ENCODE results near the gene HS3ST4. TPM values are rescaled to one million over a fixed set of nuclear protein-coding genes. Genes with fewer than 3 reads are reported as not detected.
"Not testable (repeated sequence)": the region's sequence is repeated elsewhere in the genome, so short reads cannot be mapped to it uniquely, and the experiment has no call there.

Gene HS3ST4
- total and polyA plus RNA-seq, 5 experiments from 2014 or later = not detected

DNA sequence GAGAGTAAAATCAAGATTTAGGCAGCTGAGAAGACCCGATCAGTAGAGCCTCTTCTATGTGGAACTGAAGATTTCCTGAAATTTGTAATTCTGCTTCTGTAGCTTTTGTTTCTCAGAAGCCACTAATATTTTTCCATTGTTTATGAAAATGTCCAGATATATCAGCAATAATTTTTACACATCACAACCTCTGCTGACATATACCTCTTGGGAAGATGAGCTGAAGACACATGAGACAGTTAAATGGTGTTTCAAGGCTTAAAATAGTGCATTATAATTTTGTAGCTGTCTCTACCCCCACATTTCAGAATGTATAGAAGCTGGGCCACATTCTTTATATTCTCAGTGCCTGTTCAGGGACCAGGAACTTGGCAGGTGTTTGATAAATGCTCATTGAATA is 320.6 kb downstream of the HS3ST4 start:
- ATAC-seq = no peak
- Mint-ChIP-seq H3K36me3 (peaks cover 0 to 12% (median 2%) of the 10 kb centered on the region in 3 donors), H3K27me3 (peaks cover 0 to 29% (median 8%) of the 10 kb centered on the region in 5 donors), H3K4me1 (peaks cover 0 to 1% (median 0%) of the 10 kb centered on the region in 4 donors), H3K9me3 (peaks cover 11 to 29% (median 22%) of the 10 kb centered on the region in 9 donors), H3K27ac (no peak overlapping the region), H3K4me3 (no peak overlapping the region)
- no peak for DNase-seq
- POLR2A ChIA-PET = no interaction called here

DNA sequence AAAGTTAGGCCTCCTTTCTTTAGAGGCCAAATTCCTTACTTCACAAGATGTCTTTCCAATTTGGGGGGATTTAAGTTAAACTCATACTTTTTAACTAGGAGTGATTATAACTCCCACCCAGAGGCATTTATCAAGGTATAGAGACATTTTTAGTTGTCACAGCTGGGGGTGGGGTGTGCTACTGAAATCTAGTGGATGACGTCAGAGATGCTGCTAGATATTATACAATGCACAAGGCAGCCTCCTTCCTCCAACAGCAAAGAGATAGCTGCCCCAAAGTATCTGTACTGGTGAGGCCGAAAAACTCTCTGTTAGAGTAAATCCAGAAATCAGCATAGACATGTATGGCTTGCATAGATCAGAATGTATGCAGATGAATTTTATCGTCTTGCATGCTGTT is 324.0 kb downstream of the HS3ST4 start:
- POLR2A ChIA-PET = no interaction called here
- DNase-seq = no peak
- Mint-ChIP-seq H3K4me1 (peaks cover 0 to 1% (median 0%) of the 10 kb centered on the region in 4 donors), H3K9me3 (peaks cover 16 to 38% (median 24%) of the 10 kb centered on the region in 9 donors), H3K27me3 (peaks cover 2 to 26% (median 14%) of the 10 kb centered on the region in 5 donors), H3K36me3 (peaks cover 0 to 15% (median 2%) of the 10 kb centered on the region in 3 donors), H3K27ac (no peak overlapping the region), H3K4me3 (no peak overlapping the region)
- ATAC-seq = no peak

DNA sequence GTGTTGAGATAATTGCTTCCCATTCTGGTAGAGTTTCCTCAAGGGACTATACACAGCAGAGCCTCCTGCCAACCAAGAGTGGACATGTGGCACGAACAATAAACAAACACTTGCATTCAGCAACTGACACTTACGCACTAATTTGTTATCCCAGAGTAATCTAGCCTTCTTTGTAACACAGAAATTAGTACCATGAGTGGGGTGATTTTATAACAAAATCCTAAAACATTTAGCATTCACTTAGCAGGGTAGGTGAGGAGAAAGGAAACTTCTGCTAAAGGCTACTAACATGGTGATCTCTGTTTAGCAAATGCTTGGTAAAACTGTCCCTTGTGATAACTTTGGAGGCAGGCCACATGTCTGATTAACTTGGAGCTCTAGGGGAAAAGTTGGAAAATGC is 325.2 kb downstream of the HS3ST4 start:
- Mint-ChIP-seq H3K4me1 (no peaks in the 10 kb centered on the region), H3K27ac (no peak overlapping the region), H3K36me3 (peaks cover 0 to 15% (median 2%) of the 10 kb centered on the region in 3 donors), H3K9me3 (peaks cover 16 to 38% (median 24%) of the 10 kb centered on the region in 9 donors), H3K27me3 (peaks cover 2 to 20% (median 14%) of the 10 kb centered on the region in 5 donors), H3K4me3 (no peak overlapping the region)
- no peak for DNase-seq
- POLR2A ChIA-PET = no interaction called here
- no peak for ATAC-seq

DNA sequence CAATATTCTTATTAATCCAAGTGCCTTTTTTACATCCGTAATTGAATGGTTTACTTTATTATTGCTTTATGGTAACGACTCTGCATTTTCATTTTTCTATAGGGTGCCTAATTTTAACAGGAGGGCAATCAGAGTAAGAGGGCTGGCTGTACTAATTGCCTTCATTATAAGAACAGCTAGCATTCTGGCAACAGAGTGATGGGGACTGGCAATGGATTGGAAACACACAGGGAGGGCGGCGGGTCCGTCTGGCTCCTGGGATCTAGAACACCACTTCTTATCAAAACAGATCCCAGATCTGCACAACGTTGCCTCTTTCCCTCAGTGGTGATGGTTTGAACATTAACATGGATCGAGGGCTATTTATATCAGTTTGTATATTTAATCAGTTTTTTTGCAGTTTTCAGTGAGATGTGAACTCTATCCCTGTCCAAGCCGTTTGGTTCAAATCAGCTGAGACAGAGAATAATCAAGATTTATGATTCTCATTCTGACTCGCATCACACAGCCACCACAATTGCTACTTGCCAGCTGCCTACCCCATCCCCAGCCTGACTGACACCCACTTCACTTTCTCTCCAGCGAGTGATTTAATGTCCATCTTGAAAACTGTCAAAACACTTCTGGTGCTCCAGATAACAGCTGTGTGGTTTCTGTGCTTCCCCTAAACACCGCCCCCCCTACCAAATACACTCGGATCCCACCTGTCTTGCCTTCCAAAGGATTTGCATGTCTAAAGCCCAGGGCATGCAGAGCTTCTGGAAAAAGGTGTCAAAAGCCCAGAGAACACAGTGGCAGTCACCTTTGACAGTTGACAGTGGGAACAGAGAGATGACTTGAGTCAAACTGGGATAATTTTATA is 327.9 kb downstream of the HS3ST4 start:
- ATAC-seq (no peak), DNase-seq (no peak)
- peaks cover 2 to 22% (median 16%) of the 10 kb centered on the region in 5 donors for H3K27me3 Mint-ChIP-seq
- peaks cover 0 to 14% (median 2%) of the 10 kb centered on the region in 3 donors for H3K36me3 Mint-ChIP-seq
- H3K9me3 Mint-ChIP-seq = peaks cover 12 to 33% (median 21%) of the 10 kb centered on the region in 9 donors
- H3K27ac Mint-ChIP-seq = no peak overlapping the region
- no peak overlapping the region for H3K4me3 Mint-ChIP-seq
- POLR2A ChIA-PET = no interaction called here
- H3K4me1 Mint-ChIP-seq = no peaks in the 10 kb centered on the region

DNA sequence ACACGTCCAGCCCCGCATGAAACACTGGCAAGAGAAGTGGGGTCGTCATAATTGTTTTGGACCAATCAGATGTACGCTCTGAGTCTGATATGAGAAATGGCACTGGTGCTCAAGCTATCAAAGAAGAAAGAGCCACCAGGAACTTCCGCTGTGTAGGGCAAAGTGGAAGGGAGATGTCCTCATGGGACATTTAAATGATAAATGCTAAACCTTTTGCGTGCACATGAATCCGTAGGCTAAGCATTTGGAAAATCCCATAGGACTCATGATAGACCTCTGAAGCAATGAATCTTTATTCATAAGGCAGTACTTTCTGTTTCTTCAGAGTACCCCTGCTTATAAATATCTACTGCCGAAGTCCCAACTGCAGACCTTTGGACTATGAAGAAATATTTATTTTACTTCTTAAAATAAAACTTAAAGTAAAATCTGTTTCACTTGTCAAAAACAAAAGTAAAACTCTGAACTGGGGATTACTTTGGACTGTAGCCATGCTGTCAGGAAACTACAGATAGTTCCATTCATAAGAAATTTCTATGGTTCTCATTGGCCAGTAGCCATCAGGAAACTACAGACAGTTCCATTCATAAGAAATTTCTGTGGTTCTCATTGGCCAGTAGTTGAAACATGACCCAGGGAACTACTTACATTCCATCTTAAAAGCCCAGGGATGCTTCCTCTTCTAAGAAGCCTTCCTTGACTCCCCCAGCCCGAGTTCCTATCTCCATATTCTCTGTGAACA is 335.1 kb downstream of the HS3ST4 start:
- DNase-seq (no peak), ATAC-seq (no peak)
- POLR2A ChIA-PET = no interaction called here
- H3K4me3 Mint-ChIP-seq = no peak overlapping the region
- no peak overlapping the region for H3K27ac Mint-ChIP-seq
- peaks cover 0 to 5% (median 0%) of the 10 kb centered on the region in 9 donors for H3K9me3 Mint-ChIP-seq
- H3K36me3 Mint-ChIP-seq = no peaks in the 10 kb centered on the region
- H3K27me3 Mint-ChIP-seq = peaks cover 0 to 19% (median 4%) of the 10 kb centered on the region in 5 donors
- no peaks in the 10 kb centered on the region for H3K4me1 Mint-ChIP-seq

DNA sequence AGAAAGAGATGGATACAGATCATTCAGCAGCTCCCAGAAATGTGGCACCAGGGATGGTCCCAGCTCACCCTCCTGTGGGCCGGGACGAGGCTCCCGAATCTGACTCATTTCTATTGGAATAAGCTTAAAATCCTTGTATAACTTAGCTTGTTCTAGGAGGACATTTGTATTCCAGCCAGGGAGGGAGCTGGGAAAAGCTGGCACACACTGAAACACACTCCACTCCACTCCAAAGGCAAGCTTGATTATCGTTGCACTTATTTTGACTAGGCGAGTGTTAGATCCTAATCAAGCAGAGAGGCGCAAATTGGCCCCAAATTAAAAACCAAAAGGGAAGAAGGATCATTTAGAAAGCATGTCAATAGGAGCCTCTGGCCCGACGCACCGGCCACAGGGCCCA is 339.5 kb downstream of the HS3ST4 start:
- no peaks in the 10 kb centered on the region for H3K4me1 Mint-ChIP-seq
- H3K9me3 Mint-ChIP-seq = peaks cover 0 to 5% (median 0%) of the 10 kb centered on the region in 9 donors
- no peak for ATAC-seq
- no peak for DNase-seq
- peaks cover 0 to 21% (median 2%) of the 10 kb centered on the region in 5 donors for H3K27me3 Mint-ChIP-seq
- no peak overlapping the region for H3K4me3 Mint-ChIP-seq
- no peaks in the 10 kb centered on the region for H3K36me3 Mint-ChIP-seq
- H3K27ac Mint-ChIP-seq = peak overlapping the region in 1 of 10 donors; percentile 71
- POLR2A ChIA-PET = no interaction called here

DNA sequence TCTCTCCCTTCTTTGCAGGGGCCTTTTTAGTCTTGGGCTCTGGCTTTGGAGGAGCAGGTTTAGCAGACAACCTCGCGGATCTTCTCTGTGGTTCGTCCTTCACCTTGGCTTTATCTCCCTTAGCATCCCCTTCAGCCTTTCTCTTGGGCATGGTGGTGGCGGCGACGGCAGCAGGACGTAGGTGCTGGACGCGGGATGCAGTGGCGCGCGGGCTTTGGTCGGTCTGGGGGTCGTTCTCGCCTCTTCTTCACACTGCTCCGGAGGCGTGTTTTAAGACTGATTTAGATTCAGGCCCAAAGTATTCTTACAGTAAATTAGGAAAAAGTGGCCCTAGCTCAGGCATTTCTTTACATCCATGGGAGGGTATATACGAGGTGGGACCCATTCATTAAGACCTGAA is 340.9 kb downstream of the HS3ST4 start:
- DNase-seq, POLR2A ChIA-PET, H3K4me1 Mint-ChIP-seq, ATAC-seq, H3K27ac Mint-ChIP-seq, H3K9me3 Mint-ChIP-seq, H3K36me3 Mint-ChIP-seq, H3K4me3 Mint-ChIP-seq: not testable (repeated sequence)
- peaks cover 0 to 16% (median 2%) of the 10 kb centered on the region in 5 donors for H3K27me3 Mint-ChIP-seq

DNA sequence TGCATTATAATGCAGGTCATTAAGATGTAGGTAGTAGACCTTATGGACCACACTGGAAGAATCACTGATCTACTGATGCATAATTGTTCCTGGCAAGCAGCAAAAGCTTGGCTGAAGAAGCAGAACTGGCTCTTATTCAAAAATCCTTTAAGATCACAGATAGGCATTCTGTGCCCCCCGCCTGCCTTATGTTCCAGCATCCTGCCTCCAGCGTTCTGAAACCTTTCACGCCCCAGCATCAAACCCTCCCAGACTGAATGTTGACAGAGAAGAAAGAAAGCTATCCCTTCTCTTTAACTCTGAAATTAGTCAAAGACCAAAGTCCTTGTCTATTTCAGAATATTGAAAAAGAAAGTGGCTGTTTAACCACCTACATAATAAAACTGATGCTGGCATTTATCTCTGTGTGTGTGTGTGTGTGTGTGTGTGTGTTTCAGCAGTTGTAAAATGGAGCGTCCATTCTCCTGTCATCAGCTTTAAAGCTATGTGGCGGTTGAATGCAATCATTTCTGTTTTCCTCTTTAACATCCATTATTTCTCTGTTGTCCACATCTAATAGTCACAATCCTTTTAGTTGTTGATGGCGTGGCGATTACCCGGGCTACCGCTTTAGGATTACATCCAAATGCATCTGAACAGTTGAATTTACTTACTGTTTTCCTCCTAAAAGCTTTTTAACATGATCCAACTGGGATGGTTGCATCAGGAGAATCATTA is 350.4 kb downstream of the HS3ST4 start:
- POLR2A ChIA-PET = no interaction called here
- ATAC-seq (no peak), DNase-seq (no peak)
- Mint-ChIP-seq H3K36me3 (no peaks in the 10 kb centered on the region), H3K27ac (no peak overlapping the region), H3K4me3 (no peak overlapping the region), H3K9me3 (no peaks in the 10 kb centered on the region), H3K4me1 (no peaks in the 10 kb centered on the region), H3K27me3 (peaks cover 0 to 16% (median 6%) of the 10 kb centered on the region in 5 donors)

DNA sequence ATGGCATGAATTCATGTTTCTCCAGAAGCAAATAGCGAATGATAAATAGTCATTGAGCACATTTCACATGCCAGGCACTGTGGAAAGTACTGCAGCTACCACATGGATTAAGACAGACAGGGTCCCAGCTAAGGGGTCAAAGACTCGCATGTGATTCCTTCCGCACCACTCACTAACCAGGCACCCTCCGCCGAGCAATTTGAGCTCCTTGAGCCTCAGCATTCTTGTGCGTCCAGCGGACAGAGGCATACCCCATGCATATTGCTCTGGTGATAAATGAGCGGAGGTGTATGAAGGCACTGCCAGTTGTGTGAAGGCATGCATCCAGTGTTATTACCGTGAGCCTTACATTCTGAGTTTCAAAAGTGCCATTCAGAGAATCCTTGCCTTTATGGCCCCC is 358.7 kb downstream of the HS3ST4 start:
- Mint-ChIP-seq H3K36me3 (no peaks in the 10 kb centered on the region), H3K9me3 (peaks cover 0 to 9% (median 3%) of the 10 kb centered on the region in 9 donors), H3K27me3 (peaks cover 2 to 40% (median 12%) of the 10 kb centered on the region in 5 donors), H3K27ac (no peak overlapping the region), H3K4me1 (no peaks in the 10 kb centered on the region), H3K4me3 (no peak overlapping the region)
- no peak for DNase-seq
- POLR2A ChIA-PET = no interaction called here
- no peak for ATAC-seq

DNA sequence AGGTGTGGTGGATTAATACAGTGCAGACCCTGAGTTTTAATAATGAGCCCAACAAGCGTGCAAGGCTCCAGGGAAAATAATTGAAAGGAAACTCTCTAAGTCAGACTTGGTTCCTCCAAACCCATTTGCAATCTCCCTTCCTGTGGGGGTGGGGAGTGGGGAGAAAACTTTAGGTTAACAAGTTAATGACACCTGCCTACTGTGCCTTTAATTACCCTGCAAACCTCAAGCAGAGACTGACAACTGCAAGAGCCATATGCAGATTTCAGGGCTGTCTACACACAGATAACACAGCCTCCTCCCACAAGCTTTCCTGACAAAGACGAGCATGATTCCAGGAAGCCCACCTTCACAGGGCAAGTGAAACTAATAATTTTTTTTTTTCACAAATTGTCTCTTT is 359.3 kb downstream of the HS3ST4 start:
- Mint-ChIP-seq H3K4me3 (no peak overlapping the region), H3K27ac (no peak overlapping the region), H3K36me3 (no peaks in the 10 kb centered on the region), H3K9me3 (peaks cover 0 to 9% (median 3%) of the 10 kb centered on the region in 9 donors), H3K27me3 (peaks cover 2 to 46% (median 14%) of the 10 kb centered on the region in 5 donors), H3K4me1 (no peaks in the 10 kb centered on the region)
- POLR2A ChIA-PET = no interaction called here
- ATAC-seq (no peak), DNase-seq (no peak)

DNA sequence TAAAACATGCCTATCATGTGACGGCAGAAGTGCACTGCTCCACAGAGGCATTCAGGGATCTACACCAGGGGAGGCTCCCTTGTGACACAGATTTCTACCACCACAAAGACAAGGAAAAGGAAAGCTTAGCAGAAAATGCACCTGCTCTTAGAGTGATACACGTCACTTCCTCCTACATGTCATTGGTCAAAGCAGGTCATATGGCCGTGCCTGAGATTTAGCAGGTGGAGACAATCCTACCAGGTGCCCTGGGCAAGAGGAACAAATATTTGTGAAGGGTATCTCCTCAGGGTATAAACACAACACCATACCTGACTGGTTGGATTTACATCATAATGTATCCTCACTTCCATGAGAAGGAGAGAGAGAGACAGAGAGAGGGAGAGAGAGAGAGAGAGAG is 362.1 kb downstream of the HS3ST4 start:
- no peak overlapping the region for H3K4me3 Mint-ChIP-seq
- DNase-seq (no peak), ATAC-seq (no peak)
- H3K4me1 Mint-ChIP-seq = no peaks in the 10 kb centered on the region
- no peaks in the 10 kb centered on the region for H3K36me3 Mint-ChIP-seq
- H3K27me3 Mint-ChIP-seq = peaks cover 3 to 47% (median 15%) of the 10 kb centered on the region in 5 donors
- POLR2A ChIA-PET = interaction anchor here (0.7 kb wide), 1 partner anchor 409 kb away, joined by 4 read pairs; no protein-coding TSS in a partner anchor
- H3K9me3 Mint-ChIP-seq = peaks cover 0 to 9% (median 3%) of the 10 kb centered on the region in 9 donors
- no peak overlapping the region for H3K27ac Mint-ChIP-seq

DNA sequence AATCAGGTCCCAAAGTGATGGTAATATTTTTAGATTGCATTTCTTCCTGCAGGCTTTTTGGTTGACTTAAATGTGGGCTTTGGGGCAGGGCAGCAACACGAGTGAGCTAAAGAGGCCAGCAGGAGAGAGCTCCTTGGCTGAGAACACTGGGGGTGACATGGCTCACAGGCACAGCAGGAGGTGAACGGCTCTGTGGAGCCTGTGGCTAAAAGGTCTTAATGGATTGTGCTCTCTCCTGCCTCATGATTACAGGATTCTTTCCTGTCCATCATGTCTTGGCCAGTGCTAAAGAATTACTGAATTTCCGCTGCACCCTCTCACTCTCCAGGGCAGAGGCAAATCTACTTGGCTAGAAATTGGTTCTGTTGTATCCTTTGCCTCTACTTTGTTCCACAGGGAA is 366.6 kb downstream of the HS3ST4 start:
- no peak overlapping the region for H3K27ac Mint-ChIP-seq
- H3K27me3 Mint-ChIP-seq = peaks cover 1 to 30% (median 9%) of the 10 kb centered on the region in 5 donors
- no peak for ATAC-seq
- H3K36me3 Mint-ChIP-seq = no peaks in the 10 kb centered on the region
- no peak overlapping the region for H3K4me3 Mint-ChIP-seq
- no peak for DNase-seq
- no peaks in the 10 kb centered on the region for H3K4me1 Mint-ChIP-seq
- H3K9me3 Mint-ChIP-seq = peaks cover 0 to 9% (median 4%) of the 10 kb centered on the region in 9 donors
- POLR2A ChIA-PET = no interaction called here
